Heart left ventricle (tissue), 16 donors: Measurements from ENCODE around the gene GRIN2A. TPM values are rescaled to one million over a fixed set of nuclear protein-coding genes. Genes with fewer than 3 reads are reported as not detected.

ENCODE experiments used
- ATAC-seq, 4 donors: fragments of 200-7000 bp; cut with Tn5 transposase; one replicate each; pipeline ENCODE4 v1.9.1; 2020 to 2022; ENCODE audit warnings: moderate library complexity in 4 of 4, mild to moderate bottlenecking in 3 of 4, moderate number of reproducible peaks in 1 of 4
- DNase-seq, 5 donors: peaks; one replicate each; pipeline ENCODE4 v3.0.0-alpha.2; 2020
- H3K27ac ChIP-seq, 12 donors: fragments of 200-600 bp; sonication (generic) in 4 of 12; one replicate each; pipeline versions ENCODE4 v1.5.0 to v1.8.0; 2016 to 2022; ENCODE audit warnings: mild to moderate bottlenecking in 2 of 12
- H3K27me3 ChIP-seq, 9 donors: fragments of 200-600 bp; sonication (generic) in 2 of 9; one replicate each; pipeline versions ENCODE4 v1.5.1 to v1.8.0; 2016 to 2022; ENCODE audit warnings: mild to moderate bottlenecking in 3 of 9
- H3K36me3 ChIP-seq, 9 donors: fragments of 200-600 bp; sonication (generic) in 2 of 9; one replicate each; pipeline versions ENCODE4 v1.5.0 to v1.8.0; 2018 to 2022; ENCODE audit warnings: mild to moderate bottlenecking in 2 of 9
- H3K4me1 ChIP-seq, 12 donors: fragments of 200-600 bp; sonication (generic) in 4 of 12; one replicate each; pipeline versions ENCODE4 v1.5.0 to v1.8.0; 2016 to 2022; ENCODE audit warnings: mild to moderate bottlenecking in 3 of 12
- H3K4me3 ChIP-seq, 12 donors: fragments of 200-600 bp; sonication (generic) in 4 of 12; one replicate each; pipeline versions ENCODE4 v1.5.0 to v1.8.0; 2017 to 2022; ENCODE audit warnings: mild to moderate bottlenecking in 9 of 12, moderate library complexity in 4 of 12
- H3K9me3 ChIP-seq, 12 donors: fragments of 200-600 bp; sonication (generic) in 4 of 12; one replicate each; pipeline versions ENCODE4 v1.5.0 to v1.8.0; 2016 to 2022; ENCODE audit warnings: mild to moderate bottlenecking in 1 of 12
- CTCF ChIP-seq, 12 donors: fragments of 200-600 bp; sonication (generic) in 4 of 12; IDR thresholded peaks; one replicate each; pipeline versions ENCODE4 v1.5.0 to v1.8.0; 2018 to 2022; ENCODE audit warnings: antibody characterized with exemption in 12 of 12, mild to moderate bottlenecking in 5 of 12
- POLR2A ChIP-seq, 2 donors: fragments of 450-650 bp; IDR thresholded peaks; one replicate each; pipeline ENCODE4 v1.6.1; 2017; ENCODE audit warnings: antibody characterized with exemption in 2 of 2, mild to moderate bottlenecking in 2 of 2, moderate library complexity in 2 of 2
- WGBS, 4 donors: extraction: QIAGEN DNeasy Blood & Tissue Kit in 2 of 4; methylation state at CpG; one replicate each; pipeline versions ENCODE4 v1.1.5 to v1.1.7; 2013 to 2018; 5-methylcytosine and 5-hydroxymethylcytosine counted together
- intact Hi-C, 10 donors: fragments of 100-400 bp; cut with DNase I; formaldehyde crosslinking; loops; one replicate each; pipeline versions ENCODE4 v1.11.1 to v1.14.2; 2022
- polyA plus RNA-seq, 2 donors: library from polyadenylated mRNA; stranded (reverse); fragments of 200-250 nt; gene quantifications; one replicate each; pipeline ENCODE4 v1.2.3, GENCODE V29; 2013
- total RNA-seq, 9 donors: library from RNA; depleted of rRNA in 2 of 9; stranded (reverse); fragments of >200 nt in 2 of 9; fragmentation: NEBNext Ultra II Directional in 3 of 9; extraction: Animal tissue kit (Norgen Biotek cat#: 25700) in 3 of 9; gene quantifications; one replicate each; pipeline versions ENCODE4 v1.1.0 to v1.2.4, GENCODE V29; 2016 to 2023
- donor health status: ischemic (EF 13 %, LVEDD 7.1; RV severe dilation, severe dysfunction).
- donor health status: healthy with polysubstance abuse.
- donor health status: DM: no; HTN: yes; CAD: no.
- donor health status: DM: no; HTN: no; CAD: no.
- donor health status: ischemic (EF 25% LVEDD 6.9; RV normal size, moderate dysfunction).
- donor health status: ischemic (EF 25% LVEDD 5.7; RV mildly dilated, moderate dysfunction).
- donor health status: healthy.
- donor health status: DM: yes; HTN: yes; CAD: no.
- donor health status: ischemic (EF 35%, LVEDD 5.7; RV mildly dilated, moderate dysfunction).
- donor health status: nonischemic (EF 11% LVEDD 7.7; RV severe dilation, severe dysfunction).
- donor health status: DM: yes; HTN: yes; CAD: no.
- donor health status: PGD.
- donor health status: ischemic (EF 29% LVEDD 5.4; RV normal size, mild dysfunction).
- donor health status: nonischemic (EF 23%, LVEDD 6.1; RV moderate dilation, normal function).

The GRIN2A gene
- total and polyA plus RNA-seq, 11 donors = 0.01 to 4.6 (median 2.6) TPM

GRCh38 chr16:9969580-9969979, 212.6 kb downstream of the GRIN2A start:
- intact Hi-C loops = no loop called here
- ATAC-seq (no peak), DNase-seq (no peak)
- H3K27ac ChIP-seq = no peak overlapping the region
- TF ChIP-seq POLR2A (IDR thresholded peaks at IDR 0.05) (no peak), CTCF (IDR thresholded peaks at IDR 0.05) (no peak)
- no peaks in the 10 kb centered on the region for H3K27me3 ChIP-seq
- H3K4me3 ChIP-seq = no peak overlapping the region
- H3K4me1 ChIP-seq = no peaks in the 10 kb centered on the region
- no peaks in the 10 kb centered on the region for H3K36me3 ChIP-seq
- WGBS, 4 donors = 91 to 95% (median 92%) methylated on average over 4 of the region's 4 CpGs
- H3K9me3 ChIP-seq = peaks cover 0 to 6% (median 0%) of the 10 kb centered on the region in 12 donors

- no peak for TF ChIP-seq POLR2A (IDR thresholded peaks at IDR 0.05)
- no peak for TF ChIP-seq CTCF (IDR thresholded peaks at IDR 0.05)
- peaks cover 0 to 3% (median 0%) of the 10 kb centered on the region in 12 donors for H3K9me3 ChIP-seq
- DNase-seq (no peak), ATAC-seq (no peak)
- WGBS, 4 donors = 77 to 88% (median 86%) methylated on average over 9 of the region's 9 CpGs
- intact Hi-C loops = no loop called here
- H3K4me3 ChIP-seq = no peak overlapping the region
- H3K4me1 ChIP-seq = no peaks in the 10 kb centered on the region
- H3K27ac ChIP-seq = no peak overlapping the region
- H3K36me3 ChIP-seq = no peaks in the 10 kb centered on the region
- no peaks in the 10 kb centered on the region for H3K27me3 ChIP-seq
Measured at GRCh38 chr16:9966569-9967157, 215.6 kb downstream of the GRIN2A start.

DNA sequence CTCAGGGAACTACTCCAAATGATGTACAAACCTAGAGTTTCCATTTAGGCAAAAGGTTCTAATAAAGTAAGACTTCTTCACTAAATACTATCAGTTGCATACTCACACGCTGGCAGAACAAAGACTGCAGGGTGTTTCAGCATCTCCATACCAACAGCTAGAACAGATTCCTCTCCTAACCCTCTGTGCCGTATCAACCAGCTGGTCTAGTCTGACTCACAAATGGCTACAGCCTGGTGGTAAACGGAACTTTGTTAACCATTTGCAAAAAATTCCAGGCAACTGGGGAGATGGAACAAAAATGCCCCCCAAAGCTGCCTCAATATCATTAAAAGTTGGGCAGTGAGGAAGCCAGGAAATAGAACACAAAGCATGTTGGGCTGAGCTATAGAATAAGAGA, 217.1 kb downstream of the GRIN2A start:
- no peak overlapping the region for H3K4me3 ChIP-seq
- intact Hi-C loops = no loop called here
- TF ChIP-seq CTCF (IDR thresholded peaks at IDR 0.05) (no peak), POLR2A (IDR thresholded peaks at IDR 0.05) (no peak)
- H3K27me3 ChIP-seq = no peaks in the 10 kb centered on the region
- ATAC-seq (no peak), DNase-seq (no peak)
- no peak overlapping the region for H3K27ac ChIP-seq
- 61 to 71% (median 67%) methylated on average over 3 of the region's 3 CpGs for WGBS, 4 donors
- H3K36me3 ChIP-seq = no peaks in the 10 kb centered on the region
- H3K4me1 ChIP-seq = no peaks in the 10 kb centered on the region
- H3K9me3 ChIP-seq = peaks cover 0 to 5% (median 0%) of the 10 kb centered on the region in 12 donors

DNA sequence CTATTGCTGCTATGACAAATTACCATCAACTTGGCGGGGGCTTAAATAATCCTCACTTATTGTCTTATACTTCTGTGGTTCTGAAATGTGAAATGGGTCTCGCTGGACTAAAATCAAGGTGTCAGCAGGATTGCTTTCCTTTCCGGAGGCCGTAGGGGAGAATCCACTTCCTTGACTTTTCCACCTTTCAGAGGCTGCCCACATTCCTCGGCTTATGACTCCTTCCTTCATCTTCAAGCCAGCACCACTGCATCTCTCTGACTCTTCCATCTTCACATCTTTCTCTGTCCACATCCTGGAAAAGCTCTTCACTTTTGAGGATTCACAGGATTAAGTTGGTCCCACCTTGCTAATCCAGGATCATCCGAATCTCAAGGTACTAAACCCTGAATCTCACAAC, 217.8 kb downstream of the GRIN2A start:
- no peak overlapping the region for H3K27ac ChIP-seq
- peaks cover 0 to 2% (median 0%) of the 10 kb centered on the region in 9 donors for H3K27me3 ChIP-seq
- TF ChIP-seq POLR2A (IDR thresholded peaks at IDR 0.05) = no peak
- TF ChIP-seq CTCF (IDR thresholded peaks at IDR 0.05) = no peak
- H3K9me3 ChIP-seq = peaks cover 0 to 5% (median 0%) of the 10 kb centered on the region in 12 donors
- DNase-seq = no peak
- H3K4me1 ChIP-seq = no peaks in the 10 kb centered on the region
- no peaks in the 10 kb centered on the region for H3K36me3 ChIP-seq
- no peak overlapping the region for H3K4me3 ChIP-seq
- WGBS, 4 donors = 86 to 93% (median 89%) methylated on average over 6 of the region's 6 CpGs
- ATAC-seq = no peak
- intact Hi-C loops = no loop called here
